Astrocyte (in vitro differentiated cells and primary cell): Measurements from ENCODE around the gene NTM. TPM values are rescaled to one million over a fixed set of nuclear protein-coding genes. Genes with fewer than 3 reads are reported as not detected.

Source experiments
- DNase-seq: peaks from one replicate; pipeline ENCODE4 v3.0.0-alpha.2; 2010; ENCODE audit warnings: low read depth
- FAIRE-seq: peaks from 2 replicates; lab custom pipeline; 2011; peaks lifted over from hg19 to GRCh38; lab: Jason Lieb, UNC
- H2AFZ ChIP-seq: 2 replicates; pipeline ENCODE4 v1.6.0; 2012; ENCODE audit warnings: low read depth, low read length, inconsistent platforms
- H3K27ac ChIP-seq: 2 replicates; pipeline ENCODE4 v1.5.1; 2011; ENCODE audit warnings: low read depth, low read length, inconsistent platforms
- H3K27me3 ChIP-seq: 2 replicates; pipeline ENCODE4 v1.6.0; 2011; ENCODE audit warnings: low read length, inconsistent platforms; ENCODE audit not compliant: insufficient read depth
- H3K36me3 ChIP-seq: 2 replicates; pipeline ENCODE4 v1.5.1; 2011; ENCODE audit warnings: low read length, inconsistent platforms; ENCODE audit not compliant: insufficient read depth
- H3K4me1 ChIP-seq: 2 replicates; pipeline ENCODE4 v1.5.1; 2011; ENCODE audit warnings: low read length, inconsistent platforms; ENCODE audit not compliant: insufficient read depth
- H3K4me2 ChIP-seq: 2 replicates; pipeline ENCODE4 v1.6.0; 2012; ENCODE audit warnings: low read length, inconsistent platforms
- H3K4me3 ChIP-seq: 2 replicates; pipeline ENCODE4 v1.5.1; 2011; ENCODE audit warnings: low read depth, mild to moderate bottlenecking, low read length, inconsistent platforms; ENCODE audit not compliant: insufficient read depth
- H3K79me2 ChIP-seq: 2 replicates; pipeline ENCODE4 v1.6.0; 2012; ENCODE audit warnings: mild to moderate bottlenecking, low read length, inconsistent platforms; ENCODE audit not compliant: insufficient read depth
- H3K9ac ChIP-seq: 2 replicates; pipeline ENCODE4 v1.6.0; 2012; ENCODE audit warnings: mild to moderate bottlenecking, low read length, inconsistent platforms
- H3K9me3 ChIP-seq: 2 replicates; pipeline ENCODE4 v1.5.1; 2012; ENCODE audit warnings: low read depth, mild to moderate bottlenecking, low read length, inconsistent platforms; ENCODE audit not compliant: insufficient read depth
- H4K20me1 ChIP-seq: 2 replicates; pipeline ENCODE4 v1.6.0; 2012; ENCODE audit warnings: low read length, inconsistent platforms; ENCODE audit not compliant: insufficient read depth
- H3K27ac Mint-ChIP-seq: one replicate; pipeline ENCODE4 v1.8.0; 2021; ENCODE audit warnings: mild to moderate bottlenecking, mixed read lengths; ENCODE audit not compliant: unreplicated experiment
- H3K27me3 Mint-ChIP-seq: one replicate; pipeline ENCODE4 v1.8.0; 2021; ENCODE audit warnings: low read depth, mixed read lengths; ENCODE audit not compliant: unreplicated experiment
- H3K36me3 Mint-ChIP-seq: one replicate; pipeline ENCODE4 v1.8.0; 2021; ENCODE audit warnings: low read depth, mixed read lengths; ENCODE audit not compliant: unreplicated experiment
- H3K4me1 Mint-ChIP-seq: one replicate; pipeline ENCODE4 v1.8.0; 2021; ENCODE audit warnings: low read depth, mixed read lengths; ENCODE audit not compliant: unreplicated experiment
- H3K4me3 Mint-ChIP-seq: one replicate; pipeline ENCODE4 v1.8.0; 2021; ENCODE audit warnings: mild to moderate bottlenecking, moderate library complexity, mixed read lengths; ENCODE audit not compliant: unreplicated experiment
- H3K9me3 Mint-ChIP-seq: one replicate; pipeline ENCODE4 v1.8.0; 2021; ENCODE audit warnings: mild to moderate bottlenecking, mixed read lengths; ENCODE audit not compliant: unreplicated experiment
- CTCF ChIP-seq: IDR thresholded peaks from 2 replicates; pipeline ENCODE4 v1.5.1; 2011; ENCODE audit warnings: low read depth, mild to moderate bottlenecking, inconsistent platforms, low read length, moderate library complexity; ENCODE audit not compliant: insufficient read depth
- EZH2 ChIP-seq: IDR thresholded peaks from 2 replicates; pipeline ENCODE4 v1.6.1; 2012; ENCODE audit warnings: mild to moderate bottlenecking, low read length, inconsistent platforms; ENCODE audit not compliant: insufficient read depth
- total RNA-seq: library from RNA; stranded (reverse); gene quantifications from 2 replicates; pipeline ENCODE4 v1.2.1, GENCODE V29; 2021

The NTM gene
- total RNA-seq, 1 donor from 2014 or later: 98.2 TPM

GRCh38 chr11:131572423-131572822 lies 202.0 kb downstream of the NTM start:
- peaks cover 2% of the 10 kb centered on the region for H3K9me3 Mint-ChIP-seq
- Histone ChIP-seq H3K9me3 (no peaks in the 10 kb centered on the region), H3K4me1 (no peaks in the 10 kb centered on the region), H3K27ac (no peak overlapping the region), H3K36me3 (no peaks in the 10 kb centered on the region), H4K20me1 (no peaks in the 10 kb centered on the region), H3K27me3 (peaks cover 5% of the 10 kb centered on the region), H3K9ac (no peak overlapping the region), H3K79me2 (no peaks in the 10 kb centered on the region), H3K4me2 (no peak overlapping the region), H3K4me3 (no peak overlapping the region), H2AFZ (no peak overlapping the region)
- DNase-seq (no peak), FAIRE-seq (no peak)
- TF ChIP-seq CTCF: no peak
- no peak for TF ChIP-seq EZH2
- peak overlapping the region; percentile 62 for H3K4me3 Mint-ChIP-seq
- no peak overlapping the region for H3K27ac Mint-ChIP-seq
- H3K27me3 Mint-ChIP-seq: peaks cover 37% of the 10 kb centered on the region
- peaks cover 10% of the 10 kb centered on the region for H3K4me1 Mint-ChIP-seq
- H3K36me3 Mint-ChIP-seq: no peaks in the 10 kb centered on the region

- TF ChIP-seq EZH2 (no peak), CTCF (peak; percentile 81)
- Histone ChIP-seq H2AFZ (no peak overlapping the region), H3K9ac (peak overlapping the region; percentile 56), H3K27ac (peak overlapping the region; percentile 82), H3K4me2 (peak overlapping the region; percentile 66), H3K36me3 (no peaks in the 10 kb centered on the region), H3K9me3 (no peaks in the 10 kb centered on the region), H3K27me3 (no peaks in the 10 kb centered on the region), H3K4me3 (no peak overlapping the region), H3K4me1 (peaks cover 14% of the 10 kb centered on the region), H4K20me1 (no peaks in the 10 kb centered on the region), H3K79me2 (no peaks in the 10 kb centered on the region)
- Mint-ChIP-seq H3K27me3 (peaks cover 18% of the 10 kb centered on the region), H3K27ac (peak overlapping the region; percentile 99), H3K4me1 (peaks cover 17% of the 10 kb centered on the region), H3K9me3 (peaks cover 6% of the 10 kb centered on the region), H3K4me3 (no peak overlapping the region), H3K36me3 (no peaks in the 10 kb centered on the region)
- FAIRE-seq (peak; percentile 73), DNase-seq (peak; percentile 98)
These were observed 209.5 kb downstream of the NTM start for GRCh38 chr11:131579932-131580387.

GRCh38 chr11:131580476-131580875 lies 210.1 kb downstream of the NTM start:
- peak overlapping the region; percentile 56 for H3K9ac ChIP-seq
- no peaks in the 10 kb centered on the region for H3K36me3 Mint-ChIP-seq
- peak overlapping the region; percentile 82 for H3K27ac ChIP-seq

More at GRCh38 chr11:131580476-131580875, 210.1 kb downstream of the NTM start:
- no peaks in the 10 kb centered on the region for H3K79me2 ChIP-seq
- DNase-seq (peak; percentile 87), FAIRE-seq (no peak)
- H2AFZ ChIP-seq: no peak overlapping the region
- H3K4me2 ChIP-seq: peak overlapping the region; percentile 66
- Mint-ChIP-seq H3K27me3 (peaks cover 19% of the 10 kb centered on the region), H3K27ac (peak overlapping the region; percentile 99), H3K4me1 (peaks cover 17% of the 10 kb centered on the region), H3K9me3 (peaks cover 6% of the 10 kb centered on the region), H3K4me3 (no peak overlapping the region)
- no peaks in the 10 kb centered on the region for H3K9me3 ChIP-seq
- TF ChIP-seq EZH2 (no peak), CTCF (no peak)
- no peaks in the 10 kb centered on the region for H4K20me1 ChIP-seq
- no peak overlapping the region for H3K4me3 ChIP-seq
- peaks cover 14% of the 10 kb centered on the region for H3K4me1 ChIP-seq
- no peaks in the 10 kb centered on the region for H3K27me3 ChIP-seq
- H3K36me3 ChIP-seq: no peaks in the 10 kb centered on the region
